ENCODE data around the gene MYH15. TPM values are rescaled to one million over a fixed set of nuclear protein-coding genes. Genes with fewer than 3 reads are reported as not detected.
"Not testable (repeated sequence)": the region's sequence is repeated elsewhere in the genome, so short reads cannot be mapped to it uniquely, and the experiment has no call there.

MYH15 gene
- total and polyA plus RNA-seq, 5 donors = 0.22 to 0.54 (median 0.29) TPM

DNA sequence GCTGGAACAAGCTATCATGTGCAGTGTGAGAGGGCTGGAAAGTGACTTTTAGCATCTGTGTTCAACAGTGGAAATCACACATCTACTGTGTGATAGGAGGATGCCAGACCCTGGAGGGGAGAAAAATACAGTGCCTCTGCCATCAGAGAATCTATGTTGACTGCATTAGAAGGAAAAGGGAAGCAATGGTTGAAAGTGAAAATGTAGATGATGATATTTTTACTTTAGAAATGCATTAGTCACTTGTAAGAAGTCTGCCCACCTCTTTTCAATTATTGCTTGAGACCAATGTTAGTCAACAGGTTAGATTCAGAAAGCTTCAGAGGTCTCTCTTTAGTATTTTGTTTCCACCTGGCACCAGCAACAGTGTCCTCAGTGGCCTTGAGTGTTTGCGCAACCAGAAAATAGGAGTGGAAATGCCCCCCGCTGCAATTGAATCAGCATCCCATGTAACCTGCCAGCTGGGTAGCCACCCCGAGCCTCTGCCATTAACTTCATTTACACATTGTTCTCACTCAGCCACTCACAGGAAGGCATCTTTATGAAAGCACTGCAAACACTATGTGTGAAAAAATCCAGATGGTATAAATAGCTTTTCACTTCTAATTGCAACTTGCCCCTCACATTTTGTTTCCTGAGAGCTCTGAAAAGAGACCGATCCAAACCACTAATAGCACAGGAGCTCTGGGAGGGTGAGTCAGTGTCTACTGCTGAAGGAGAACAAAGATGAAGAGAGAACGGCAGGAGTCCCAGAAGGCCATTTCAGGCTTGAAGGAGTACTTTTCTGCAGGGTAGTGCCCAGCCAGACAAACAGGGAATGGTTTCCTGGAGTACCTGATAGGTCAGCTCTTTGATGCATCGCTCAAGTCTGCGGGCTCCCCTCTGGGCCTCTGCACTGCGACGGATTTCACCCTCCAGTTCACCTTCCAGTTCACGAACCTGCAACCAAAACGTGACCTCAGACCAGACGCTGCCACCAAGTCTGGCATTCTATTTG, 122.0 kb downstream of the MYH15 start:
- WGBS = 68% methylated on average over 12 of the region's 12 CpGs
- intact Hi-C loops (cut with DNase I) = no loop called here
- Histone ChIP-seq H3K4me3 (ENCODE audit: low read length) (no peak overlapping the region), H3K27me3 (ENCODE audit: control insufficient read depth, insufficient read depth) (no peaks in the 10 kb centered on the region), H3K27ac (ENCODE audit: low read length) (no peak overlapping the region), H3K9me3 (ENCODE audit: control insufficient read depth, low read length) (no peaks in the 10 kb centered on the region), H3K4me1 (ENCODE audit: control insufficient read depth, insufficient read depth, low read length) (no peaks in the 10 kb centered on the region)
- no peak for DNase-seq
- no peak for ATAC-seq

DNA sequence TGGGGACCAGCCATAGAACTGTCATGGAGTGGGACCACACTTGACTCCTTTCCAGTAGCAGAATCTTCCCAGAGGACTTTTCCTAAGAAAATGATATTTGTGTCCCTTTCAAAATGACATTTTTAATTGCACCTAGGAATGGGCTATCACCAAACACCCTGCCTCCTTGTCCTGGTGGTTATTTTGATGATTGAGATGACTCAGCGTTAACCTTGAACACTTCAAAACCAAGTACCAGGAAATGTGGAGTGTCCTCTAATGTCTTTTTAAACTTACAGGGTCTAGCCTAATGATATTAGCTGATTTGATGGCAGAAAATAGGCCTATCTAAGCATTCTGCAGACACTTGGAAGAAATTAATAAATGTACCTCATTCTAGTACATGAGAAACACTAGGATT, 123.3 kb downstream of the MYH15 start:
- WGBS = 91% methylated on average over 1 of the region's 1 CpG
- Histone ChIP-seq H3K27ac (ENCODE audit: low read length) (no peak overlapping the region), H3K4me3 (ENCODE audit: low read length) (no peak overlapping the region), H3K4me1 (ENCODE audit: control insufficient read depth, insufficient read depth, low read length) (no peaks in the 10 kb centered on the region), H3K27me3 (ENCODE audit: control insufficient read depth, insufficient read depth) (no peaks in the 10 kb centered on the region), H3K9me3 (ENCODE audit: control insufficient read depth, low read length) (no peaks in the 10 kb centered on the region)
- DNase-seq (no peak), ATAC-seq (no peak)
- intact Hi-C loops (cut with DNase I) = no loop called here

DNA sequence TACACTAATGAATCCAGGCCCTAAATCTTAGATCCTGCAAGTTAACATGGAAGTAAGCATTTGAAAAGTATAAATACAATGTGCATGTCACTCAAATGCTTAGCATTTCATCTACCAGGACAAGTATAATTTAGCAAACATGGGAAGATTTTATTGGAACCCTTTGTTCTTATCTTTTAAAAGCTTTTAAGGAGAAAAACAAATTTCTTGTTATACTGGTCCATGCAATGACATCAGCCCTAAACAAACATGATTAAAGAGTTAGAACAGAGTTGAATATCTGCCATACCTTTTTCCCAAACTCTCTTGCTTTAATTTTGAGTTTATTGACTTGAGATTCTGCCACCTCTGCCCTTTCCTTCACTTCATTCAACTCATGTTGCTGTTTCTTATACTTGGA, 127.1 kb downstream of the MYH15 start:
- ATAC-seq (no peak), DNase-seq (no peak)
- Histone ChIP-seq H3K4me1 (ENCODE audit: control insufficient read depth, insufficient read depth, low read length) (no peaks in the 10 kb centered on the region), H3K27ac (ENCODE audit: low read length) (no peak overlapping the region), H3K9me3 (ENCODE audit: control insufficient read depth, low read length) (no peaks in the 10 kb centered on the region), H3K4me3 (ENCODE audit: low read length) (no peak overlapping the region), H3K27me3 (ENCODE audit: control insufficient read depth, insufficient read depth) (no peaks in the 10 kb centered on the region)
- intact Hi-C loops (cut with DNase I) = no loop called here

DNA sequence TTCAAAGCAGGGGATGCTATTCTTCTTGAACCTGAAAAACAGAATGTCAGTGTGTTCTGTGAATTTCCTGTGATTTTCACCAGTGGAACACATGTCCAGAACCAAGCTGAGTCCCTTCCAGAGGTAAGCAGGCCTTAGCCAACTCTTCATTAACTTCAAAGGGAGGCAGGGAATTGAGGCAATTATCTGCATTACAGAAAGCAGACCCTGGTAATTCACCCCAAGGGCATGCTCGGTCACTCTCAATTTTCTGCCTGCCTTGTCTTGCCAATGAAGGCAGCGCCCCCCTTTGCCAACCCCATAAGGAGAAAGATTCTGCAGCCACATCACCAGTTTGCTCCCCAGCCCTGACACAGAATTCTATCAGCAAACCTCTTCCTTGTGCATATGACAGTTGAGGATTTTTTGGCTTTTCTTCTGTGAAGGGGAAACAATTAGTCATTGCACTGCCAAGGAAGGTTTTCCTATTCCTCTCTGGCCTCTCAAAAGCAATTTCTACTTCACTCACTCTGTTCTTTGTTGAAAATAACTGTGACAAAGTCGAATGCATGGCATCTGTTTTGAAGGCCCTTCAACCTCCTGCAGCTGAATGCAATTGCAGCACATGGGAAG, 128.8 kb downstream of the MYH15 start:
- H3K27me3 ChIP-seq (ENCODE audit: control insufficient read depth, insufficient read depth) = no peaks in the 10 kb centered on the region
- H3K9me3 ChIP-seq (ENCODE audit: control insufficient read depth, low read length) = no peaks in the 10 kb centered on the region
- H3K27ac ChIP-seq (ENCODE audit: low read length) = no peak overlapping the region
- no peak for DNase-seq
- ATAC-seq = no peak
- intact Hi-C loops (cut with DNase I) = no loop called here
- no peaks in the 10 kb centered on the region for H3K4me1 ChIP-seq (ENCODE audit: control insufficient read depth, insufficient read depth, low read length)
- no peak overlapping the region for H3K4me3 ChIP-seq (ENCODE audit: low read length)
- WGBS = 66% methylated on average over 3 of the region's 3 CpGs

DNA sequence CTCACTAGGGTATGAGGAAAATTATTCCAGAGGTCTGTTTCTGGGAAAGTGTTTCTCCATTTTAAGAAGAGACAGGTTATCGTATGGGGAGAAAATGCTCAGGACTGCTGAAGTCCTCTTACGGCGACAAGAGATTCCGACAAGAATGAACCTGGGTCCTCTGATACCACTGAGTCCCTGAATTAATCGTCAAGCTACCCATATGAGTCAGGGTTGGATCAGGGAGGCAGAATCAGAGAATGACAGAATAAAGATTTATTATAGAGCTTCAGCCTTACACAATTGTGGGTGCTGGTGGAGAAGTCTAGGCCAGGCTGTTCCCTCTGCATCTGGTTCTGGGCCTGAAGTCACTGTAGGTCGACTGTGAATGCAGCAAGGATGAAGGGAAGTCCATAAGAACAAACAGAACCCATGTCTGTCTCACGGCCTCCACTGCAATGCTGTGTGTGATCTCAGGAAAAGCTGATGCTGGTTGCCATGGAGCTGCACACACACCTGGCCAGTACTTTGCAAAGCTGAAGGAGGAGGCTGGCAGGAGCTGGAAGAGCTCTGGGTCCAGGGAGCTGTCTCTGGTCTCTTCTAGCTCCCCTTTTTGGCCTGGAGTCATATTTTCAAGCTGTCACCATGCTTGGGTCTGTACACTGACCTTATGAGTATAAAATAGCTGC, 130.1 kb downstream of the MYH15 start:
- ATAC-seq (peak in 1 of 2 donors; percentile 11), DNase-seq (no peak)
- WGBS = 92% methylated on average over 7 of the region's 7 CpGs
- Histone ChIP-seq H3K27me3 (ENCODE audit: control insufficient read depth, insufficient read depth) (no peaks in the 10 kb centered on the region), H3K9me3 (ENCODE audit: control insufficient read depth, low read length) (no peaks in the 10 kb centered on the region), H3K4me1 (ENCODE audit: control insufficient read depth, insufficient read depth, low read length) (no peaks in the 10 kb centered on the region), H3K27ac (ENCODE audit: low read length) (no peak overlapping the region), H3K4me3 (ENCODE audit: low read length) (no peak overlapping the region)
- intact Hi-C loops (cut with DNase I) = no loop called here

DNA sequence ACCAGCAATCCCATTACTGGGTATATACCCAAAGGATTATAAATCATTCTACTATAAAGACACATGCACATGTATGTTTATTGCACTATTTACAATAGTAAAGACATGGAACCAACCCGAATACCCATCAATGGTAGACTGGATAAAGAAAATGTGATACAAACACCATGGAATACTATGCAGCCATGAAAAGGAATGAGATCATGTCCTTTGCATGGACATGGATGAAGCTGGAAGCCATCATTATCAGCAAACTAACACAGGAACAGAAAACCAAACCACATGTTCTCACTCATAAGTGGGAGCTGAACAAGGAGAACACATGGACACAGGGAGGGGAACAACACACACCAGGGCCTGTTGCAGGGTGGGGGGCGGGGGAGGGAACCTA, 131.4 kb downstream of the MYH15 start:
- intact Hi-C loops (cut with DNase I); DNase-seq; ATAC-seq; H3K27ac ChIP-seq (ENCODE audit: low read length); H3K27me3 ChIP-seq (ENCODE audit: control insufficient read depth, insufficient read depth); H3K4me1 ChIP-seq (ENCODE audit: control insufficient read depth, insufficient read depth, low read length); H3K4me3 ChIP-seq (ENCODE audit: low read length); H3K9me3 ChIP-seq (ENCODE audit: control insufficient read depth, low read length): not testable (repeated sequence)
- 89% methylated on average over 2 of the region's 2 CpGs for WGBS

DNA sequence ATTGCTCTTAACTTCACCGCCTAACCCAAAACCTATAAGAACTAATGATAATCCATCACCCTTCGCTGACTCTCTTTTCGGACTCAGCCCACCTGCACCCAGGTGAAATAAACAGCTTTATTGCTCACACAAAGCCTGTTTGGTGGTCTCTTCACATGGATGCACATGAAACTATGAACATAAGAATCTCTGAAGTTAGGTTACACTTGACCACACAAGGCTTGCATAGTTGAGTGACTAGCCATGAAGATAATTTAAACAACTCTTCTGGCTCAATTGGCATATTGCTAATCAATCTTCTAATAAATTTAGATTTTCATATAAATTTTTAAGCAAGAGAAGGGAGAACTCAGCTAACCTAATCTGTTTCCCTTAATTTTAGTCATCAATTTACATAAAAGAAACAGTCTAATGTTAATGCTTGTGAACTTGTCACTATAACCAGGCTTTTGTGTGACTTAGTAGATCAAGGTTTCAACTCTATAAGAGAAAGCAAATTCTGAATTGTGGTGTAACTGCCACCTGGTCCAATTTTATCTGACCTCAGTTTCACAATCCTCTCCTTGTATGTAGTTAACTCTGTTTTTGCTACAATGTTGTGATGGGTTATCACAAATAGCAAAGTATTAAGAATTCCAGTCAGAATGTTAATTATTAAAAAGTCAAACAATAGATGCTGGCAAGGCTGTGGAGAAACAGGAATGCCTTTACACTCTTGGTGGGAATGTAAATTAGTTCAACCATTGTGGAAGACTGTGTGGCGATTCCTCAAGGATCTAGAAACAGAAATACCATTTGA, 132.0 kb downstream of the MYH15 start:
- 93% methylated on average over 4 of the region's 4 CpGs for WGBS
- intact Hi-C loops (cut with DNase I) = no loop called here
- no peaks in the 10 kb centered on the region for H3K4me1 ChIP-seq (ENCODE audit: control insufficient read depth, insufficient read depth, low read length)
- H3K27me3 ChIP-seq (ENCODE audit: control insufficient read depth, insufficient read depth) = no peaks in the 10 kb centered on the region
- no peak for ATAC-seq
- H3K27ac ChIP-seq (ENCODE audit: low read length) = no peak overlapping the region
- no peaks in the 10 kb centered on the region for H3K9me3 ChIP-seq (ENCODE audit: control insufficient read depth, low read length)
- no peak for DNase-seq
- H3K4me3 ChIP-seq (ENCODE audit: low read length) = no peak overlapping the region

DNA sequence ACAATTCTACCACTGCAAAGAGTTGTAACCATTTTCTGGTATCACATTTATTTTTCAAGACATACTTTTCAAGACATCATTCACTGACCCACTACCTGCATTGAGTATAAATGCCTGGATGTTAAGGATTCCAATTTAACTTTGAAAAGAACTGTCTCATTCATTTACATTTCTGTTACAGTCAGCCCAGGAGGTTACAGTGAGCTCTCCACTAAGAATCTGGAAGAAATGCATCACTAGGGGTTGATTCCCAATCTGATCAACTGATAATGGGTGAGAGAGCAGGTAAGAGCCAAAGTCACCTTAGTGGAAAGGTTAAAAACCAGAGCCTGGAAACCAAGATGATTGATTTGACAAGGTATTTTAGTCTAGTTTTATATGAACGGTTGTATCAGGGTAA, 133.0 kb downstream of the MYH15 start:
- Histone ChIP-seq H3K27me3 (ENCODE audit: control insufficient read depth, insufficient read depth) (no peaks in the 10 kb centered on the region), H3K4me1 (ENCODE audit: control insufficient read depth, insufficient read depth, low read length) (no peaks in the 10 kb centered on the region), H3K4me3 (ENCODE audit: low read length) (no peak overlapping the region), H3K27ac (ENCODE audit: low read length) (no peak overlapping the region), H3K9me3 (ENCODE audit: control insufficient read depth, low read length) (no peaks in the 10 kb centered on the region)
- DNase-seq = no peak
- WGBS = 77% methylated on average over 1 of the region's 1 CpG
- intact Hi-C loops (cut with DNase I) = no loop called here
- no peak for ATAC-seq

DNA sequence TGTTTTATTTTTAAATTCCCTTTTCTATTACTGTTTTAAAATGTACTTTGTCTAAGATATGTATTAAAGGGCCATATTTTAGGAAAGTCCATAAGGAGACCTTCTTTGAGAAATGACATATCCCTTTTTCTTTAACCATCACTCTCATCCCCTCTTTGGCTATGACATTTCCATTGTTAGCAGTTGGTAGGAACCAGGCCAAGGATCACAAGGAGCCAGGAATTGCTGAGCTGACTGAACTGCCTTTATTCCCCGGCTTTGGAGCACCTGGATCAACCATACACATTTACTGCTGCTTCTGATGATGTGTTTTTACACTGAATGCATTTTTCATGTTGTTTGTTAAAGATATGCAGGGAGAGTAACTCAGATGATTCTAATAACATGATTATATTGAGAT, 134.4 kb downstream of the MYH15 start:
- DNase-seq (no peak), ATAC-seq (no peak)
- intact Hi-C loops (cut with DNase I) = no loop called here
- WGBS = 0% methylated on average over 1 of the region's 1 CpG
- Histone ChIP-seq H3K9me3 (ENCODE audit: control insufficient read depth, low read length) (no peaks in the 10 kb centered on the region), H3K27me3 (ENCODE audit: control insufficient read depth, insufficient read depth) (no peaks in the 10 kb centered on the region), H3K4me3 (ENCODE audit: low read length) (no peak overlapping the region), H3K27ac (ENCODE audit: low read length) (no peak overlapping the region), H3K4me1 (ENCODE audit: control insufficient read depth, insufficient read depth, low read length) (no peaks in the 10 kb centered on the region)

DNA sequence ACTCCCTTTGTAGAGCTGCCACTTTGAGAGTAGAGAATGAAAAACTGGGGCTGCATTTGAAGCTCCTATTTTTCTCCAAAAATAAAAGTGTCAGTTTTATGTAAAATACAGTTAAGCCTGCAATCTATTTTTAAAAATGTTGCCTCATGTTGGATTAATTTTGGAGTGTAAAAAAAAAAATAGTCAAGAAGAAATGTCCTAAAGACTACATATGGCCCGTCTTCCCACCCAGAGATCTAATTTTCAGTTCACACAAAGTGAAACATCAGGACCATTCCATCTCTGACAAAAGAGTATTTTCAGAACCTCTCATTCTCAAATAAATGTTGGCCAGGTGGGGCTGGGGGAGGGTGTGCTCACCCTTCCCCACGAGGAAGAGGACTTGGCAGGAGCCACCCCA, 151.4 kb downstream of the MYH15 start:
- 67% methylated on average over 2 of the region's 2 CpGs for WGBS
- no peaks in the 10 kb centered on the region for H3K4me1 ChIP-seq (ENCODE audit: control insufficient read depth, insufficient read depth, low read length)
- H3K4me3 ChIP-seq (ENCODE audit: low read length) = no peak overlapping the region
- ATAC-seq = no peak
- no peak for DNase-seq
- intact Hi-C loops (cut with DNase I) = no loop called here
- H3K9me3 ChIP-seq (ENCODE audit: control insufficient read depth, low read length) = no peaks in the 10 kb centered on the region
- H3K27me3 ChIP-seq (ENCODE audit: control insufficient read depth, insufficient read depth) = no peaks in the 10 kb centered on the region
- H3K27ac ChIP-seq (ENCODE audit: low read length) = no peak overlapping the region
